Measurements from ENCODE around the gene DCBLD1. TPM values are rescaled to one million over a fixed set of nuclear protein-coding genes. Genes with fewer than 3 reads are reported as not detected.

DCBLD1 gene
- total and polyA plus RNA-seq, 2 of the 13 experiments (the other 11 are each of a cell fraction or from before 2014, with no cell fraction given) = 23.2 to 41.5 TPM

- TF ChIP-seq HDAC6 (IDR thresholded peaks at IDR 0.05; ENCODE audit: low read depth, low read length) = no peak
- TF ChIP-seq KDM3A (CRISPR knock-in tag; IDR thresholded peaks at IDR 0.05; ENCODE audit: low read depth) = peak; percentile 77
- TF ChIP-seq NFKB2 (CRISPR knock-in tag; IDR thresholded peaks at IDR 0.05; ENCODE audit: borderline replicate concordance) = peak; percentile 23; the same call in 1 of the 2 replicates
- 0 out of 2 replicates have a peak, but pooled peaks have one; percentile 12 for TF ChIP-seq HHEX (CRISPR knock-in tag; IDR thresholded peaks at IDR 0.05)
- peak; percentile 74 for TF ChIP-seq ZNF687 (CRISPR knock-in tag; IDR thresholded peaks at IDR 0.05)
- no peak for TF ChIP-seq ZNF275 (CRISPR knock-in tag; IDR thresholded peaks at IDR 0.05; ENCODE audit: borderline replicate concordance)
- TF ChIP-seq FOSL2 (CRISPR knock-in tag; IDR thresholded peaks at IDR 0.05) = peak; percentile 48
- no peak for TF ChIP-seq JDP2 (CRISPR knock-in tag; IDR thresholded peaks at IDR 0.05; ENCODE audit: borderline replicate concordance)
- peak; percentile 56; the same call in 1 of the 2 replicates for TF ChIP-seq SOX5 (CRISPR knock-in tag; IDR thresholded peaks at IDR 0.05; ENCODE audit: borderline replicate concordance)
- TF ChIP-seq ZSCAN29 (CRISPR knock-in tag; conservative IDR thresholded peaks at IDR 0.05) = no peak; the same call in 1 of the 2 replicates
- peak in 1 of 2 experiments; percentile 8; a peak in 2 of 4 replicates for TF ChIP-seq HMGXB4 (CRISPR knock-in tag; IDR thresholded peaks at IDR 0.05; ENCODE audit: borderline replicate concordance in 1 of 2, low read depth in 1 of 2)
- TF ChIP-seq ATF5 (CRISPR knock-in tag; IDR thresholded peaks at IDR 0.05; ENCODE audit: low read depth) = 0 out of 2 replicates have a peak, but pooled peaks have one; percentile 12
- no peak; the same call in none of the 2 replicates for TF ChIP-seq RFXAP (CRISPR knock-in tag; IDR thresholded peaks at IDR 0.05; ENCODE audit: borderline replicate concordance)
- 0 out of 2 replicates have a peak, but pooled peaks have one; percentile 52 for TF ChIP-seq ZNF503 (CRISPR knock-in tag; IDR thresholded peaks at IDR 0.05)
- TF ChIP-seq FOXO1 (CRISPR knock-in tag; IDR thresholded peaks at IDR 0.05) = peak; percentile 40; the same call in 1 of the 2 replicates
- 0 out of 2 replicates have a peak, but pooled peaks have one; percentile 54 for TF ChIP-seq NFATC3 (CRISPR knock-in tag; IDR thresholded peaks at IDR 0.05)
- no peak; the same call in none of the 2 replicates for TF ChIP-seq TBX2 (CRISPR knock-in tag; IDR thresholded peaks at IDR 0.05; ENCODE audit: borderline replicate concordance)
These were observed at the start of gene DCBLD1 (continued) for GRCh38 chr6:117482240-117483003.
